ENCODE results near the gene RIC8B.
A peak's percentile ranks its signal among the peaks of the same experiment; 100 is the strongest.
"Not testable (repeated sequence)": the region's sequence is repeated elsewhere in the genome, so short reads cannot be mapped to it uniquely, and the experiment has no call there.

The RIC8B gene

GRCh38 chr12:106903241-106903945, 128.9 kb downstream of the RIC8B start:
- peak; percentile 86 for DNase-seq (ENCODE audit: low spot score)

- no peak for DNase-seq (ENCODE audit: low spot score)
Observed at GRCh38 chr12:106906715-106907114, 132.2 kb downstream of the RIC8B start.

- no peak for DNase-seq (ENCODE audit: low spot score)
Observed at GRCh38 chr12:106907411-106907810, 132.9 kb downstream of the RIC8B start.

GRCh38 chr12:106907846-106908245, 133.4 kb downstream of the RIC8B start:
- DNase-seq (ENCODE audit: low spot score) = no peak

- no peak for DNase-seq (ENCODE audit: low spot score)
Observed at GRCh38 chr12:106908561-106908960, 134.1 kb downstream of the RIC8B start.

GRCh38 chr12:106910202-106910601, 135.7 kb downstream of the RIC8B start:
- DNase-seq (ENCODE audit: low spot score) = no peak

GRCh38 chr12:106911581-106911980, 137.1 kb downstream of the RIC8B start:
- DNase-seq (ENCODE audit: low spot score) = no peak

- DNase-seq (ENCODE audit: low spot score) = no peak
Observed at GRCh38 chr12:106913456-106913855, 139.0 kb downstream of the RIC8B start.

- DNase-seq (ENCODE audit: low spot score) = no peak
Observed at GRCh38 chr12:106914796-106915634, 140.5 kb downstream of the RIC8B start.

- no peak for DNase-seq (ENCODE audit: low spot score)
Observed at GRCh38 chr12:106915635-106916026, 141.1 kb downstream of the RIC8B start.

GRCh38 chr12:106917503-106917902, 143.0 kb downstream of the RIC8B start:
- no peak for DNase-seq (ENCODE audit: low spot score)

- DNase-seq (ENCODE audit: low spot score) = peak; percentile 41
Observed at GRCh38 chr12:106918746-106919145, 144.3 kb downstream of the RIC8B start.

GRCh38 chr12:106919910-106920544, 145.5 kb downstream of the RIC8B start:
- no peak for DNase-seq (ENCODE audit: low spot score)

- not testable (repeated sequence) for DNase-seq (ENCODE audit: low spot score)
Observed at GRCh38 chr12:106921976-106922375, 147.5 kb downstream of the RIC8B start.

- not testable (repeated sequence) for DNase-seq (ENCODE audit: low spot score)
Observed at GRCh38 chr12:106923594-106923993, 149.1 kb downstream of the RIC8B start.

GRCh38 chr12:106924268-106924861, 149.9 kb downstream of the RIC8B start:
- DNase-seq (ENCODE audit: low spot score) = no peak

GRCh38 chr12:106926657-106927056, 152.2 kb downstream of the RIC8B start:
- DNase-seq (ENCODE audit: low spot score) = no peak

- DNase-seq (ENCODE audit: low spot score) = no peak
Observed at GRCh38 chr12:106934277-106934676, 159.8 kb downstream of the RIC8B start.
